Neural cell (in vitro differentiated cells): ENCODE results near the gene DGCR8. TPM values are rescaled to one million over a fixed set of nuclear protein-coding genes. Genes with fewer than 3 reads are reported as not detected.

Experiments
- H2AFZ ChIP-seq: fragments of 200-600, 300-800 bp; sonication (generic), shearing (Covaris generic); 2 replicates; pipeline ENCODE4 v1.6.0; 2014; ENCODE audit warnings: low read depth, mild to moderate bottlenecking, antibody characterized with exemption, low read length, moderate library complexity
- H3F3A ChIP-seq: fragments of 200-600 bp; shearing (Covaris generic); 2 replicates; pipeline ENCODE4 v1.6.1; 2016; ENCODE audit warnings: mild to moderate bottlenecking, moderate library complexity, mixed read lengths, antibody characterized with exemption, low read length; ENCODE audit not compliant: insufficient read depth, poor library complexity, severe bottlenecking
- H3K27ac ChIP-seq: fragments of 200-600, 300-800 bp; sonication (generic), shearing (Covaris generic); 2 replicates; pipeline ENCODE4 v1.5.1; 2014; ENCODE audit warnings: mild to moderate bottlenecking, low read length, moderate library complexity
- H3K27me3 ChIP-seq: fragments of 300-800, 200-600 bp; sonication (generic), shearing (Covaris generic); 2 replicates; pipeline ENCODE4 v1.6.0; 2014; ENCODE audit warnings: mild to moderate bottlenecking, low read depth, low read length, moderate library complexity; ENCODE audit not compliant: insufficient read depth
- H3K36me3 ChIP-seq: fragments of 300-800, 200-600 bp; sonication (generic), shearing (Covaris generic); 2 replicates; pipeline ENCODE4 v1.5.1; 2014; ENCODE audit warnings: mild to moderate bottlenecking, antibody characterized with exemption, low read length, moderate library complexity; ENCODE audit not compliant: insufficient read depth
- H3K4me2 ChIP-seq: fragments of 300-800, 200-600 bp; sonication (generic), shearing (Covaris generic); 2 replicates; pipeline ENCODE4 v1.6.0; 2014; ENCODE audit warnings: mild to moderate bottlenecking, low read length
- H3K4me3 ChIP-seq: fragments of 300-800, 200-600 bp; sonication (generic), shearing (Covaris generic); 2 replicates; pipeline ENCODE4 v1.5.1; 2014; ENCODE audit warnings: mild to moderate bottlenecking, low read length, moderate library complexity
- H3K79me2 ChIP-seq: fragments of 200-600 bp; shearing (Covaris generic); replicated peaks from 2 replicates; pipeline ENCODE4 v1.6.0; 2014; ENCODE audit warnings: mild to moderate bottlenecking, low read length, moderate library complexity; ENCODE audit not compliant: insufficient read depth
- H3K9ac ChIP-seq: fragments of 300-800, 200-600 bp; sonication (generic), shearing (Covaris generic); 2 replicates; pipeline ENCODE4 v1.6.1; 2016; ENCODE audit warnings: mild to moderate bottlenecking, low read length, mixed read lengths
- H3K9me2 ChIP-seq: fragments of 200-600 bp; shearing (Covaris generic); 2 replicates; pipeline ENCODE4 v1.6.1; 2016; ENCODE audit warnings: mild to moderate bottlenecking, low read length, mixed read lengths; ENCODE audit not compliant: insufficient read depth
- H3K9me3 ChIP-seq: fragments of 200-600, 300-800 bp; sonication (generic), shearing (Covaris generic); 2 replicates; pipeline ENCODE4 v1.6.1; 2016; ENCODE audit warnings: mild to moderate bottlenecking, mixed run types, low read length, moderate library complexity, mixed read lengths
- H4K20me1 ChIP-seq: fragments of 200-600 bp; shearing (Covaris generic); 2 replicates; pipeline ENCODE4 v1.6.1; 2016; ENCODE audit warnings: mild to moderate bottlenecking, mixed run types; ENCODE audit not compliant: insufficient read depth
- CTCF ChIP-seq: fragments of 450-650 bp; IDR thresholded peaks from 2 replicates; pipeline ENCODE4 v1.5.1; 2014; ENCODE audit warnings: antibody characterized with exemption, mild to moderate bottlenecking, moderate library complexity; ENCODE audit not compliant: poor library complexity, severe bottlenecking
- EP300 ChIP-seq: fragments of 450-650 bp; conservative IDR thresholded peaks from 2 replicates; pipeline ENCODE4 v1.6.1; 2014; ENCODE audit warnings: antibody characterized with exemption, mild to moderate bottlenecking, moderate library complexity; ENCODE audit not compliant: poor library complexity, severe bottlenecking
- EZH2 ChIP-seq: fragments of 200-600, 300-800 bp; shearing (Covaris generic), sonication (generic); IDR thresholded peaks from 2 replicates; pipeline ENCODE4 v1.6.1; 2014; ENCODE audit warnings: antibody characterized with exemption, low read length, borderline replicate concordance, mild to moderate bottlenecking; ENCODE audit not compliant: insufficient read depth, poor library complexity, severe bottlenecking
- MXI1 ChIP-seq: fragments of 450-650 bp; conservative IDR thresholded peaks from 2 replicates; pipeline ENCODE4 v1.6.1; 2014; ENCODE audit warnings: antibody characterized with exemption, mild to moderate bottlenecking; ENCODE audit not compliant: poor library complexity, severe bottlenecking
- POLR2AphosphoS5 ChIP-seq: IDR thresholded peaks from 2 replicates; pipeline ENCODE4 v1.6.1; 2012
- RAD21 ChIP-seq: fragments of 450-650 bp; conservative IDR thresholded peaks from 2 replicates; pipeline ENCODE4 v1.6.1; 2014; ENCODE audit warnings: antibody characterized with exemption, mild to moderate bottlenecking, moderate library complexity
- REST ChIP-seq: IDR thresholded peaks from 2 replicates; pipeline ENCODE4 v1.6.1; 2012; ENCODE audit warnings: borderline replicate concordance
- SMC3 ChIP-seq: fragments of 450-650 bp; conservative IDR thresholded peaks from 2 replicates; pipeline ENCODE4 v1.6.1; 2014; ENCODE audit warnings: antibody characterized with exemption, mild to moderate bottlenecking, moderate library complexity; ENCODE audit not compliant: poor library complexity
- TAF1 ChIP-seq: IDR thresholded peaks from 2 replicates; pipeline ENCODE4 v1.6.1; 2012; ENCODE audit warnings: low read depth
- polyA plus RNA-seq: library from polyadenylated mRNA; depleted of rRNA; stranded (reverse); fragments of >200 nt; gene quantifications from 2 replicates; pipeline ENCODE4 v1.2.3, GENCODE V29; 2014

The DGCR8 gene
- polyA plus RNA-seq, 1 donor from 2014 or later, result 48.9 TPM

- no peaks in the 10 kb centered on the region for H3K79me2 ChIP-seq
- no peaks in the 10 kb centered on the region for H3K9me2 ChIP-seq
- TF ChIP-seq MXI1 (no peak), TAF1 (no peak), POLR2AphosphoS5 (no peak), REST (no peak), CTCF (no peak), EP300 (no peak), RAD21 (no peak), EZH2 (no peak), SMC3 (no peak)
- no peaks in the 10 kb centered on the region for H3K36me3 ChIP-seq
- no peak overlapping the region for H3K9ac ChIP-seq
- no peaks in the 10 kb centered on the region for H4K20me1 ChIP-seq
- no peaks in the 10 kb centered on the region for H3K27me3 ChIP-seq
- H2AFZ ChIP-seq, result no peak overlapping the region
- H3K9me3 ChIP-seq, result no peaks in the 10 kb centered on the region
- no peak overlapping the region for H3K27ac ChIP-seq
- H3F3A ChIP-seq, result no peaks in the 10 kb centered on the region
- H3K4me3 ChIP-seq, result no peak overlapping the region
- H3K4me2 ChIP-seq, result no peak overlapping the region
These were observed 58.8 kb downstream of the DGCR8 start for GRCh38 chr22:20138868-20139267.

GRCh38 chr22:20139391-20140106 lies 59.5 kb downstream of the DGCR8 start:
- TF ChIP-seq EP300 (no peak), CTCF (no peak), MXI1 (no peak), POLR2AphosphoS5 (no peak), REST (no peak), SMC3 (no peak), EZH2 (no peak), RAD21 (no peak), TAF1 (no peak)
- H3K4me2 ChIP-seq, result no peak overlapping the region
- H3K79me2 ChIP-seq, result no peaks in the 10 kb centered on the region
- no peak overlapping the region for H3K9ac ChIP-seq
- H3K27ac ChIP-seq, result no peak overlapping the region
- H3F3A ChIP-seq, result no peaks in the 10 kb centered on the region
- no peak overlapping the region for H3K4me3 ChIP-seq
- H3K9me3 ChIP-seq, result no peaks in the 10 kb centered on the region
- no peaks in the 10 kb centered on the region for H3K27me3 ChIP-seq
- H3K9me2 ChIP-seq, result no peaks in the 10 kb centered on the region
- H3K36me3 ChIP-seq, result no peaks in the 10 kb centered on the region
- no peak overlapping the region for H2AFZ ChIP-seq
- H4K20me1 ChIP-seq, result no peaks in the 10 kb centered on the region
